GM12891 (cell line): ENCODE measurements around the gene RAB25.

Source experiments
- DNase-seq: peaks from one replicate; pipeline ENCODE4 v3.0.0; 2011; ENCODE audit warnings: low spot score; ENCODE audit not compliant: insufficient read length
- FAIRE-seq: peaks from 2 replicates; lab custom pipeline; 2011; peaks lifted over from hg19 to GRCh38; lab: Jason Lieb, UNC
- PAX5 ChIP-seq: IDR thresholded peaks from 2 replicates; pipeline ENCODE4 v1.6.1; 2011; ENCODE audit warnings: low read length, moderate library complexity, mild to moderate bottlenecking; ENCODE audit not compliant: insufficient read depth, severe bottlenecking
- POLR2A ChIP-seq: IDR thresholded peaks from 2 replicates; pipeline ENCODE4 v1.6.1; 2011; ENCODE audit warnings: low read depth, low read length, control low read depth
- POLR2AphosphoS5 ChIP-seq: IDR thresholded peaks from 2 replicates; pipeline ENCODE4 v1.6.1; 2011; ENCODE audit warnings: low read depth, low read length, control low read depth
- POU2F2 ChIP-seq: IDR thresholded peaks from 2 replicates; pipeline ENCODE4 v1.6.1; 2011; ENCODE audit warnings: low read depth, mild to moderate bottlenecking, control low read depth, low read length, moderate library complexity
- SPI1 ChIP-seq: IDR thresholded peaks from 2 replicates; pipeline ENCODE4 v1.6.1; 2011; ENCODE audit warnings: low read depth, low read length, control low read depth
- TAF1 ChIP-seq: IDR thresholded peaks from 2 replicates; pipeline ENCODE4 v1.6.1; 2011; ENCODE audit warnings: low read depth, low read length, control low read depth

The RAB25 gene

DNA sequence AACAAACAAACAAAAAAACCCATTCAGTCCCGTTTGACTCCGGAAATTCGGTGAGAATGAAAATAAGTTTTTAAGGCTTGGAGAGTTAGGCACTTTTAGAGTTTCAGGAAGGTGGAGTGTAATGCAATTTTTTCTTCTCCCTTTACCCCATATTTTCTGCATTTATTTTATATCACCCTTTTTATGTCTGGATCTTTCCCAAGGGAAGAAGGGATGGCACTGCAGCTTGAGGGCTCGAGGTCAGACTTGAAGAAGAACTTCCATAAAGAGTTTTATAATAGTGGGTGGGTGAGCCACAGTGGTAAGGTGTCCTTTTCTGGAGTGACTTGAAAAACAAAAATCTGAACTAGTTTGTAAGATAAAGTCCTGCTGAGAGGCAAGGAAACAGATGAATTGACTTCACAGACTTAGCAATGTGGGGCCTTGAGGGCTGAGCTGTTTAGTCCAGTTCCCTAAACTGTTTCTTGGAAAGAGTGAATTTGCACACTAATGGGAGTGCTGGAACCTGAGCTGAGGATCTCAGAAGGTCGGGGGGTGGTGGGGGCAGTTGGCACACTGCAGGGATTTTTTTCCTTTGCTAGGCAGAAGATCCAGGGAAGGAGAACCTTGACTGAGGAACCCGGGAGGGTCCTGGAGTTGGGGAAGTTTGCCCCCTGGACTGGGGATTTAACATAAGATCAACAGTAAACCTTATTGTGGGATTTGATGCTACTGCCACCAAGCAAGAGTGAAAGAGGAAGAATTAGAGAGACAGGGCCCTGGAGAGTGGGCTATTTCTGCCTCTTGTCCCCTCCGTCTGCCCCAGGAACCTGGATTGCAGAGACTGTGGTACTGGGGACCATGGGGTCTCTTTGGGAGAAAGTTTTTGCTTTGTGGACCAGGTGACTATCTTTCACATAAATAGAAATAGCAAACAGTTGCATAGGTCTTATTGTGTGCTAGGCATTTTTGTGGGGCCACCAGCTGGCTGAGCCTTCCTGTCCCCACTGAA is 23.1 kb downstream of the RAB25 start:
- TF ChIP-seq SPI1, result no peak
- TF ChIP-seq PAX5, result no peak
- TF ChIP-seq TAF1, result no peak
- TF ChIP-seq POU2F2, result no peak
- no peak for TF ChIP-seq POLR2AphosphoS5
- TF ChIP-seq POLR2A, result no peak
- no peak for DNase-seq
- no peak for FAIRE-seq

DNA sequence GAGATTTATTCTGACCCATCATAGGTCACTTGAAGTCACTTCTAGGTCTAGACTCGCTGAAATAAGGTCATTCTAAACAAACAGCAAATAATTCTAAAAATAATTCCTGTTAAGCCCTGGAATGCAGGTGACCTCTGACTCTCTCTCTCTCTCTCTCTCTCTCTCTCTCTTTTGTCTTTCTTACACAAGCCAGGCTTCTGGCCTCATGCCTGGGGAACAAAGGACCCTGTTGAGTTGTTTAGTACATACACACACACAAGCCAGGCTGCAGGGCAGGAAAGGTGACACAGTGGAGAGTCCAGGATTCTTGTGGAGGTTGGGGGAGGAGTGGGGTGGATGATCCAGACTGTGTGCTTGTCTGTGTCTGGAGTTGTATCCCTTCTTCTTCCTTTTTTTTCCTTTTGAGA is 25.3 kb downstream of the RAB25 start:
- TF ChIP-seq POU2F2, result no peak
- TF ChIP-seq TAF1, result no peak
- no peak for TF ChIP-seq PAX5
- TF ChIP-seq POLR2A, result no peak
- FAIRE-seq (no peak), DNase-seq (no peak)

DNA sequence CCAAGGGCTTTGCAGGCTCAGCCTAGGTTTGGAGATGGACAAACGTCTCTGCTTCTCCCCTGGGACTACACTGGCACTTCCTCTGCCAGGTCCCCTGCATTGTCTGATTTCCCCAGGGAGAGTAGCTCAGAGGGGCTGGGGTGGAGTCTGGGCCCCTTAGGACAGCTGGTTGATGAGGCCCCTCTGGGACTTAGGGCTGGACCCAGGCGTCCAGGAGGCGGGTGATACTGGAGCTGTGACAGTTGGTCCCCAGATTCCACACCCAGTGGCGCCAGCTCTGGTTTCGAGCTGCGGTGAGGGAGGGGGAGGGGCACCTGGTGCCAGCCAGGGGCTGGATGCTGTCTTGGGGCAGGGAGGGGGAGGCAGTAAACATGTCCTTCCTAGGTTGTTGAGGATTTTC is 28.7 kb downstream of the RAB25 start:
- no peak for DNase-seq
- TF ChIP-seq SPI1 (no peak), POLR2AphosphoS5 (no peak), TAF1 (no peak), PAX5 (no peak), POLR2A (no peak), POU2F2 (no peak)
- FAIRE-seq, result no peak

DNA sequence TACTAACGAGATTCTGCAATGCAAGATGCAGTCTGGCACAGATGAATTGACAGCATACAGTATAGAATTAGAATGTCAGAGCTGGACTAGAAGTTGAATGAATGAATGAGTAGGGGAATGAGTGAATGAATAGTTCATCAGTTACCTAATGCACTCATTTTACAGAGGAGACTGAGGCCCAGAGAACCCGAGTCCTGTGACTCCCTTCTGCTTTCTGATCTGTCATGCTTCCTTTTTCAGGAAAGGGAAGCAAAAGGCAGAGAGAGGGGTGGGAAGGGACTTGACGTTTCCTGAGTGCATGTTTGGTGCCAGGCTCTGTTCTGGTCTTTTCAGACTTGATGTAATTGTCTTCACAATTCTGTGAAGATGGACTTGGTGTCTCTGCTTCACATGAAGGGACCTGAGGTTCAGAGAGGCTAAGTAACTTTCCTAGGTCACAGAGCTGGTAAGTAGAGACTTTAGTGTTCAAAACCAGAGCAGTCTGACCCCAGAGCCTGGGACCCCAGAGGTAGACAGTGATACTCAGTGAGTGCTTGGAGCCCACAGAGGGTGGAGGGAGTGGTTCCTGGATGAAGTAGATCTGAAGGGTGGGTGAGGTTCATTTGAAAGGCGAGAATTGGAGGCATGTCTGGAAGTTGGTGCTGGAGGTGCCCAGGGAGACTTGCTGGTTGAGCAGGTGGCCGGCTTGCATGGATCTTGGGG is 29.3 kb downstream of the RAB25 start:
- DNase-seq (no peak), FAIRE-seq (no peak)
- TF ChIP-seq POLR2A (no peak), PAX5 (no peak), TAF1 (no peak), SPI1 (no peak), POLR2AphosphoS5 (no peak), POU2F2 (no peak)

DNA sequence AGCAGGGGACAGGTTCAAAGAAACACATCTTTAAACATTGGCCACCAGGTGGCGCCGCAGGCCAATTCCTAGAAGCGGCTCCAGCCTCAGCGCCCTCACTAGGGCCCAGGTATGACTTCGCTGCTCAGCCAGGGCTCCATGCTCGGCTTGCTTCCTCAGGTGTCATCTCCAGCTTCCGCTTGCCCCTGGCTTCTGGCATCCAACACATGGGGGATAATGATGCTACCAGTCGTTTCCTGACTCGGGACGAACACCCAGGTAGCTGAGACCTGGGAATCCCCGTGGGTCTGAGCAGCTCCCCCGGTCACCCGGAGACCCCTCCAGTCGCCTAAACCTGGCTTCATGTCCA is 29.9 kb downstream of the RAB25 start:
- peak; percentile 80 for FAIRE-seq
- peak; percentile 78 for DNase-seq
- no peak for TF ChIP-seq TAF1
- TF ChIP-seq SPI1, result no peak
- no peak for TF ChIP-seq PAX5
- no peak for TF ChIP-seq POLR2AphosphoS5
- no peak for TF ChIP-seq POLR2A
- no peak for TF ChIP-seq POU2F2

DNA sequence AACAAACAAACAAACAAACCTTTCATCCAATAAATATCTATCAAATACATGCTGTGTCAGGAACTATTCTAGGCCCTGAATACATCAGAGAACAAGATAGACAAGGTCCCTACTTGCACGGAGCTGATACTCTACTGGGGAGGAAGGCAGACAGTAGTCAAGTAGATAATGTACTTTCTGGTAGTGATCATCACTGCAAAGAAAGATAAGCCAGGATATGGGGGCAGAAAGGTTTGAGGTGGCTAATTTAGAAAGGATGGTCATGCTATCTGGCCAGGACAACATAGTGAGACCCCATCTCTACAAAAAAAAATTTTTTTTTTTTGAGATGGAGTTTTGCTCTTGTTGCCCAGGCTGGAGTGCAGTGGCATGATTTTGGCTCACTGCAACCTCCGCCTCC is 30.6 kb downstream of the RAB25 start:
- DNase-seq, result no peak
- no peak for TF ChIP-seq POU2F2
- TF ChIP-seq SPI1, result no peak
- TF ChIP-seq POLR2AphosphoS5, result no peak
- TF ChIP-seq POLR2A, result no peak
- no peak for TF ChIP-seq TAF1
- TF ChIP-seq PAX5, result no peak
- FAIRE-seq, result no peak

DNA sequence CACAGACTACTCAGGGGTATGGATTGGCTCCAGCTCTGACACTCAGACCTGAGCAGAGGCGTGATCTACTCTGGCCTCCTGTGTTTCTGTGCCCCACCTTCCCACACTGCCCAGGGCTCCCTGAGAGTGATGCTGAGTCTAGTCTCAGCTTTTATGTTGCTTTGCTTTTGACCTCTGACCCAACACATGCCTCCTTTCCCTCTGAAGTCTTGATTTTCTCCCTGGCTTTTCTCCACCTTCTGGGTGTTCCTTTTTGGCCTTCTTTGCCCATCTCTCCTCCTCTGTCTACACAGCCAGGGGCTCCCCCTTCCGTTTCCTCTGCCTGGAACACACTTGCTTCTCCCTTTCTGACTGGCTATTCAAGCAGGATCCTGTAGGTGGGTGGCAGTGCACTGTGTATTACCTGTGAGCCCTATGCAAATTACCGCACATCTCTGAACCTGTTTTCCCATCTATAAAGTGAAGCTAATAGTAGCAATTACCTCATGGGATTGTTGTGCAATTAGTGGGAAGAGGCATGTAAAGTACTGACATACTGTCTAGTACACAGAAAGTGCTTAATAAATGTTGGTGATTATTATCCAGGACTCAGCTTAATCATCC is 35.0 kb downstream of the RAB25 start:
- no peak for FAIRE-seq
- TF ChIP-seq POU2F2 (0 out of 2 replicates have a peak, but pooled peaks have one; percentile 14), TAF1 (no peak), PAX5 (no peak), SPI1 (no peak)
- no peak for DNase-seq

DNA sequence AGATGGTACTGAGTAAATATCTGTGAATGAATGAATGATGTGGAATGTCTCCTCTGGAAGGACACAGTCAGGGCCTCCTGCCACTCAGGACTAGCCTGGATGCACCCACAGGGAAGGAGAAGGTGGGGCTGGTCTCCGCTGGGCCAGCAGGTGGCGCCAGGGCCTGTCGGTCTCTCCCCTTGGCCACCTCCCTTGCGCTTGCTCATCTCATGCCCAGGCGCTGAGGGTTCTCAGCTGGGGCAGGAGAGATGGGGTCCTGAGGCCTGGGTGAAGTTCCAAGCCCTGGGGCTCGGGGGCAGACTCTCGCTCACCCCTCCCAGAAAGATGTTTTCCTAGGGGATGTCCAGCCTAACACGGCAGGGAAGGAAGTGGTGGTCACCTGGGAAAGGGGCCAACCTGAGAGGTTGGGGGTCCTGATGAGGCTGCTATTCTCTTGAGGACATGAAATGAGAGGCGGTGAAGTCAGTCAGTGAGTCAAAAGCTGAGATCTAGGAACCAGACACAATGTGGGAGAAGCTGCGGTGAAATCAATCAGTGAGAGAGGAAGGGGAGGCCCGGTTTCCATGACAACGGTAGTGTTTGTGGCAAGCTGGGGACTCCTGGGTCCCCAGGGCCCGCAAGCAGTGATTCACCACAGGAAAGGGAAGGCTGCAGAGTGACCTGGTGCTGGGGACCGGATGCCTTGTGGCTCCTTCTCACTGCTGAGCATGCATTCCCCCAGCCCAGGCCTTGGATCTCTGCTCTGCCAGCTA is 35.9 kb downstream of the RAB25 start:
- no peak for TF ChIP-seq POLR2AphosphoS5
- peak; percentile 66 for TF ChIP-seq SPI1
- peak; percentile 82 for TF ChIP-seq POU2F2
- TF ChIP-seq PAX5, result no peak
- peak; percentile 46; the same call in 1 of the 2 replicates for TF ChIP-seq POLR2A
- DNase-seq (peak; percentile 80), FAIRE-seq (peak; percentile 84)

DNA sequence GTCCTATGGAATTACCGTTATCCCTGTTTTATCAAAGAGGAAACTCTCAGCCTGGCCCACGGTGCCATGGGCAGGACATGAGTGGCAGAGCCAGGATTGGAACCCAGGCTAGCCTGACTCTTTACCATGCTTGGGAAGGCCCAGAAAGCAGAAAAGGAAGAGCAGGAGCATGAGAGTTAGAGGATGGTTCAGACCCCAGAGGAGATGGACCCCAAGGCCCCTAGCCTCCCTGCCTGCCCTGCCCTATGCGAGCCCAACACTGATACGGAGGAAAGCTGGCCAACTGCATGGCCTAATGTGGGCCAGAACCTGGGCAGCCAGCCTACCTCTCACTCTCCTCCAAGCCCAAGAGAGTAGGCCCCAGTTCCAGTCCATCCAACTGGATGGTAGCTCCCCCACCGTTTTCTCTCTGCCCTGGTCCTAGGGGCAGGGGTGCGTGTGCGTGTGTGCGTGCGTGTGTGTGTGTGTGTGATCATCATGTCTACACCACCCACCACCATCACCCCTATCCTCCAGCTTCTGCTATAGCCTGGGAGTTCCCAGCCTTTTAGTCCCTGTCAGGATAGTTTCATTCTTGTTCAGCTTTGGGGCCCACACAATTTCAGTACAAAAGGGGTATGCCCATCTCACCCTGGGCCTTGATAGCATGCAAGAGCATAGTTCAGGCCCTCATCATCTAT is 36.7 kb downstream of the RAB25 start:
- FAIRE-seq, result peak; percentile 48
- DNase-seq, result no peak
- TF ChIP-seq POLR2AphosphoS5, result no peak
- TF ChIP-seq SPI1, result no peak
- peak; percentile 22; the same call in 1 of the 2 replicates for TF ChIP-seq POU2F2
- no peak for TF ChIP-seq PAX5
- TF ChIP-seq TAF1, result 0 out of 2 replicates have a peak, but pooled peaks have one; percentile 36
- TF ChIP-seq POLR2A, result 0 out of 2 replicates have a peak, but pooled peaks have one; percentile 3
